AG09319 (cell line): ENCODE measurements around the gene SMG5.

ENCODE experiments used
- DNase-seq: peaks from one replicate; pipeline ENCODE4 v3.0.0-alpha.2; 2010; ENCODE audit warnings: low read depth; ENCODE audit errors: extremely low read depth
- CTCF ChIP-seq: IDR thresholded peaks from 2 replicates; pipeline ENCODE4 v1.5.1; 2011; ENCODE audit warnings: low read depth, mild to moderate bottlenecking, inconsistent platforms, low read length, moderate library complexity

The SMG5 gene

GRCh38 chr1:156244712-156245111 is 37.9 kb downstream of the SMG5 start:
- no peak for TF ChIP-seq CTCF
- DNase-seq, result no peak

- no peak for TF ChIP-seq CTCF
- no peak for DNase-seq
Observed at GRCh38 chr1:156244126-156244525, 38.5 kb downstream of the SMG5 start.

- no peak for DNase-seq
- no peak for TF ChIP-seq CTCF
Observed at GRCh38 chr1:156242738-156243137, 39.9 kb downstream of the SMG5 start.

- no peak for TF ChIP-seq CTCF
- DNase-seq, result no peak
Observed at GRCh38 chr1:156241926-156242325, 40.7 kb downstream of the SMG5 start, which contains the start of gene BGLAP. TSS of gene BGLAP (plus strand) at chr1:156242184. CDS start at chr1:156242232, 48 bp downstream.

GRCh38 chr1:156241311-156241811 is 41.3 kb downstream of the SMG5 start:
- TF ChIP-seq CTCF, result no peak
- no peak for DNase-seq

GRCh38 chr1:156238248-156238647 is 44.4 kb downstream of the SMG5 start:
- TF ChIP-seq CTCF, result no peak
- no peak for DNase-seq

GRCh38 chr1:156236164-156236563 is 46.5 kb downstream of the SMG5 start:
- TF ChIP-seq CTCF, result no peak
- DNase-seq, result no peak
